ENCODE data around the gene GRIK3. TPM values are rescaled to one million over a fixed set of nuclear protein-coding genes. Genes with fewer than 3 reads are reported as not detected.

Gene GRIK3
- total and polyA plus RNA-seq, 2 experiments from 2014 or later: 0.31 to 2.9 TPM

DNA sequence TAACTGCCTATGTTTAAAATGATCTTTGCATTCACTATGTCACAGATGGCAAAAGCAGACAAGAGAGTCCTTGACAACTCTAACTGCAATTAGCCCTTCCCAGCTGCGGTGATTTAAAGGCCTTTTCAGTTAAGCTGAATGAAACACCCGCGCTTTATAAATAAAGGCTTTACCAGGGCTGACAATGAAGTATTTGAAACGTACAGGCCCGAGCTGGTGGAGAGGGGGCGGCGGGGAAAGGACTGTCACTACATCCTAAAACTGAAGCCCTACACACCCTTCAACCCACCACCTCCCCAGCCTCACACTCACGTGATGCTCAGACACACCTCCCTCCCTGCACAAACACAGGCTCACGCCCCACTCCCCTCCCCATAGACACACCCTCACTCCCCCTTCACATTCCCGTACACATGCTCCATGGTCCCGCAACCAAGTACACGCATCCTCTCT is 45.5 kb downstream of the GRIK3 start:
- no peak overlapping the region for H3K4me2 ChIP-seq
- no peak overlapping the region for H3K27ac ChIP-seq (ENCODE audit: low read depth)
- ATAC-seq: no peak
- no peaks in the 10 kb centered on the region for H3K27me3 ChIP-seq (ENCODE audit: insufficient read depth)
- no peak overlapping the region for H3K4me3 ChIP-seq
- Mint-ChIP-seq H3K9me3 (no peaks in the 10 kb centered on the region; the same call in 2 of the 3 replicates), H3K4me3 (no peak overlapping the region), H3K36me3 (ENCODE audit: low read depth) (no peaks in the 10 kb centered on the region), H3K4me1 (no peaks in the 10 kb centered on the region), H3K27me3 (ENCODE audit: insufficient read depth, low read depth, poor library complexity) (peaks cover 15% of the 10 kb centered on the region), H3K27ac (0 out of 2 replicates have a peak overlapping the region, but pooled peaks have one; percentile 2)
- no peaks in the 10 kb centered on the region for H3F3A ChIP-seq (replicated peaks; ENCODE audit: low read depth)
- no peaks in the 10 kb centered on the region for H3K36me3 ChIP-seq (ENCODE audit: insufficient read depth)
- TF ChIP-seq POLR2AphosphoS5 (IDR thresholded peaks at IDR 0.05; ENCODE audit: low read depth): no peak
- TF ChIP-seq JUNB (IDR thresholded peaks at IDR 0.05; ENCODE audit: unreplicated experiment): no peak
- no peak for TF ChIP-seq STAT1 (IDR thresholded peaks at IDR 0.05; ENCODE audit: unreplicated experiment)
- TF ChIP-seq, protein P1, sequence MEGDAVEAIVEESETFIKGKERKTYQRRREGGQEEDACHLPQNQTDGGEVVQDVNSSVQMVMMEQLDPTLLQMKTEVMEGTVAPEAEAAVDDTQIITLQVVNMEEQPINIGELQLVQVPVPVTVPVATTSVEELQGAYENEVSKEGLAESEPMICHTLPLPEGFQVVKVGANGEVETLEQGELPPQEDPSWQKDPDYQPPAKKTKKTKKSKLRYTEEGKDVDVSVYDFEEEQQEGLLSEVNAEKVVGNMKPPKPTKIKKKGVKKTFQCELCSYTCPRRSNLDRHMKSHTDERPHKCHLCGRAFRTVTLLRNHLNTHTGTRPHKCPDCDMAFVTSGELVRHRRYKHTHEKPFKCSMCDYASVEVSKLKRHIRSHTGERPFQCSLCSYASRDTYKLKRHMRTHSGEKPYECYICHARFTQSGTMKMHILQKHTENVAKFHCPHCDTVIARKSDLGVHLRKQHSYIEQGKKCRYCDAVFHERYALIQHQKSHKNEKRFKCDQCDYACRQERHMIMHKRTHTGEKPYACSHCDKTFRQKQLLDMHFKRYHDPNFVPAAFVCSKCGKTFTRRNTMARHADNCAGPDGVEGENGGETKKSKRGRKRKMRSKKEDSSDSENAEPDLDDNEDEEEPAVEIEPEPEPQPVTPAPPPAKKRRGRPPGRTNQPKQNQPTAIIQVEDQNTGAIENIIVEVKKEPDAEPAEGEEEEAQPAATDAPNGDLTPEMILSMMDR (conservative IDR thresholded peaks at IDR 0.05; ENCODE audit: low read depth in 2 of 2): no peak
- TF ChIP-seq CREB1 (CRISPR knock-in tag; IDR thresholded peaks at IDR 0.05; ENCODE audit: low read depth): no peak
- no peak for TF ChIP-seq EZH2phosphoT487 (IDR thresholded peaks at IDR 0.05; ENCODE audit: unreplicated experiment)
- TF ChIP-seq, protein P2, sequence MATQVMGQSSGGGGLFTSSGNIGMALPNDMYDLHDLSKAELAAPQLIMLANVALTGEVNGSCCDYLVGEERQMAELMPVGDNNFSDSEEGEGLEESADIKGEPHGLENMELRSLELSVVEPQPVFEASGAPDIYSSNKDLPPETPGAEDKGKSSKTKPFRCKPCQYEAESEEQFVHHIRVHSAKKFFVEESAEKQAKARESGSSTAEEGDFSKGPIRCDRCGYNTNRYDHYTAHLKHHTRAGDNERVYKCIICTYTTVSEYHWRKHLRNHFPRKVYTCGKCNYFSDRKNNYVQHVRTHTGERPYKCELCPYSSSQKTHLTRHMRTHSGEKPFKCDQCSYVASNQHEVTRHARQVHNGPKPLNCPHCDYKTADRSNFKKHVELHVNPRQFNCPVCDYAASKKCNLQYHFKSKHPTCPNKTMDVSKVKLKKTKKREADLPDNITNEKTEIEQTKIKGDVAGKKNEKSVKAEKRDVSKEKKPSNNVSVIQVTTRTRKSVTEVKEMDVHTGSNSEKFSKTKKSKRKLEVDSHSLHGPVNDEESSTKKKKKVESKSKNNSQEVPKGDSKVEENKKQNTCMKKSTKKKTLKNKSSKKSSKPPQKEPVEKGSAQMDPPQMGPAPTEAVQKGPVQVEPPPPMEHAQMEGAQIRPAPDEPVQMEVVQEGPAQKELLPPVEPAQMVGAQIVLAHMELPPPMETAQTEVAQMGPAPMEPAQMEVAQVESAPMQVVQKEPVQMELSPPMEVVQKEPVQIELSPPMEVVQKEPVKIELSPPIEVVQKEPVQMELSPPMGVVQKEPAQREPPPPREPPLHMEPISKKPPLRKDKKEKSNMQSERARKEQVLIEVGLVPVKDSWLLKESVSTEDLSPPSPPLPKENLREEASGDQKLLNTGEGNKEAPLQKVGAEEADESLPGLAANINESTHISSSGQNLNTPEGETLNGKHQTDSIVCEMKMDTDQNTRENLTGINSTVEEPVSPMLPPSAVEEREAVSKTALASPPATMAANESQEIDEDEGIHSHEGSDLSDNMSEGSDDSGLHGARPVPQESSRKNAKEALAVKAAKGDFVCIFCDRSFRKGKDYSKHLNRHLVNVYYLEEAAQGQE (IDR thresholded peaks at IDR 0.05; ENCODE audit: unreplicated experiment): no peak
- no peak for TF ChIP-seq ZNF114 (CRISPR knock-in tag; IDR thresholded peaks at IDR 0.05)
- TF ChIP-seq, protein P3, sequence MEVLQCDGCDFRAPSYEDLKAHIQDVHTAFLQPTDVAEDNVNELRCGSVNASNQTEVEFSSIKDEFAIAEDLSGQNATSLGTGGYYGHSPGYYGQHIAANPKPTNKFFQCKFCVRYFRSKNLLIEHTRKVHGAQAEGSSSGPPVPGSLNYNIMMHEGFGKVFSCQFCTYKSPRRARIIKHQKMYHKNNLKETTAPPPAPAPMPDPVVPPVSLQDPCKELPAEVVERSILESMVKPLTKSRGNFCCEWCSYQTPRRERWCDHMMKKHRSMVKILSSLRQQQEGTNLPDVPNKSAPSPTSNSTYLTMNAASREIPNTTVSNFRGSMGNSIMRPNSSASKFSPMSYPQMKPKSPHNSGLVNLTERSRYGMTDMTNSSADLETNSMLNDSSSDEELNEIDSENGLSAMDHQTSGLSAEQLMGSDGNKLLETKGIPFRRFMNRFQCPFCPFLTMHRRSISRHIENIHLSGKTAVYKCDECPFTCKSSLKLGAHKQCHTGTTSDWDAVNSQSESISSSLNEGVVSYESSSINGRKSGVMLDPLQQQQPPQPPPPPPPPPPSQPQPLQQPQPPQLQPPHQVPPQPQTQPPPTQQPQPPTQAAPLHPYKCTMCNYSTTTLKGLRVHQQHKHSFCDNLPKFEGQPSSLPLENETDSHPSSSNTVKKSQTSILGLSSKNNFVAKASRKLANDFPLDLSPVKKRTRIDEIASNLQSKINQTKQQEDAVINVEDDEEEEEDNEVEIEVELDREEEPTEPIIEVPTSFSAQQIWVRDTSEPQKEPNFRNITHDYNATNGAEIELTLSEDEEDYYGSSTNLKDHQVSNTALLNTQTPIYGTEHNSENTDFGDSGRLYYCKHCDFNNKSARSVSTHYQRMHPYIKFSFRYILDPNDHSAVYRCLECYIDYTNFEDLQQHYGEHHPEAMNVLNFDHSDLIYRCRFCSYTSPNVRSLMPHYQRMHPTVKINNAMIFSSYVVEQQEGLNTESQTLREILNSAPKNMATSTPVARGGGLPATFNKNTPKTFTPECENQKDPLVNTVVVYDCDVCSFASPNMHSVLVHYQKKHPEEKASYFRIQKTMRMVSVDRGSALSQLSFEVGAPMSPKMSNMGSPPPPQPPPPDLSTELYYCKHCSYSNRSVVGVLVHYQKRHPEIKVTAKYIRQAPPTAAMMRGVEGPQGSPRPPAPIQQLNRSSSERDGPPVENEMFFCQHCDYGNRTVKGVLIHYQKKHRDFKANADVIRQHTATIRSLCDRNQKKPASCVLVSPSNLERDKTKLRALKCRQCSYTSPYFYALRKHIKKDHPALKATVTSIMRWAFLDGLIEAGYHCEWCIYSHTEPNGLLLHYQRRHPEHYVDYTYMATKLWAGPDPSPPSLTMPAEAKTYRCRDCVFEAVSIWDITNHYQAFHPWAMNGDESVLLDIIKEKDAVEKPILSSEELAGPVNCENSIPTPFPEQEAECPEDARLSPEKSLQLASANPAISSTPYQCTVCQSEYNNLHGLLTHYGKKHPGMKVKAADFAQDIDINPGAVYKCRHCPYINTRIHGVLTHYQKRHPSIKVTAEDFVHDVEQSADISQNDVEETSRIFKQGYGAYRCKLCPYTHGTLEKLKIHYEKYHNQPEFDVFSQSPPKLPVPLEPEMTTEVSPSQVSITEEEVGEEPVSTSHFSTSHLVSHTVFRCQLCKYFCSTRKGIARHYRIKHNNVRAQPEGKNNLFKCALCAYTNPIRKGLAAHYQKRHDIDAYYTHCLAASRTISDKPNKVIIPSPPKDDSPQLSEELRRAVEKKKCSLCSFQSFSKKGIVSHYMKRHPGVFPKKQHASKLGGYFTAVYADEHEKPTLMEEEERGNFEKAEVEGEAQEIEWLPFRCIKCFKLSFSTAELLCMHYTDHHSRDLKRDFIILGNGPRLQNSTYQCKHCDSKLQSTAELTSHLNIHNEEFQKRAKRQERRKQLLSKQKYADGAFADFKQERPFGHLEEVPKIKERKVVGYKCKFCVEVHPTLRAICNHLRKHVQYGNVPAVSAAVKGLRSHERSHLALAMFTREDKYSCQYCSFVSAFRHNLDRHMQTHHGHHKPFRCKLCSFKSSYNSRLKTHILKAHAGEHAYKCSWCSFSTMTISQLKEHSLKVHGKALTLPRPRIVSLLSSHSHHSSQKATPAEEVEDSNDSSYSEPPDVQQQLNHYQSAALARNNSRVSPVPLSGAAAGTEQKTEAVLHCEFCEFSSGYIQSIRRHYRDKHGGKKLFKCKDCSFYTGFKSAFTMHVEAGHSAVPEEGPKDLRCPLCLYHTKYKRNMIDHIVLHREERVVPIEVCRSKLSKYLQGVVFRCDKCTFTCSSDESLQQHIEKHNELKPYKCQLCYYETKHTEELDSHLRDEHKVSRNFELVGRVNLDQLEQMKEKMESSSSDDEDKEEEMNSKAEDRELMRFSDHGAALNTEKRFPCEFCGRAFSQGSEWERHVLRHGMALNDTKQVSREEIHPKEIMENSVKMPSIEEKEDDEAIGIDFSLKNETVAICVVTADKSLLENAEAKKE (CRISPR knock-in tag; IDR thresholded peaks at IDR 0.05): no peak
- TF ChIP-seq NANOG (IDR thresholded peaks at IDR 0.05; ENCODE audit: borderline replicate concordance): no peak
- TF ChIP-seq EZH2 (IDR thresholded peaks at IDR 0.05; ENCODE audit: low read depth, unreplicated experiment): no peak
- TF ChIP-seq ZNF331 (CRISPR knock-in tag; IDR thresholded peaks at IDR 0.05; ENCODE audit: low read depth): no peak
- TF ChIP-seq, protein P4, sequence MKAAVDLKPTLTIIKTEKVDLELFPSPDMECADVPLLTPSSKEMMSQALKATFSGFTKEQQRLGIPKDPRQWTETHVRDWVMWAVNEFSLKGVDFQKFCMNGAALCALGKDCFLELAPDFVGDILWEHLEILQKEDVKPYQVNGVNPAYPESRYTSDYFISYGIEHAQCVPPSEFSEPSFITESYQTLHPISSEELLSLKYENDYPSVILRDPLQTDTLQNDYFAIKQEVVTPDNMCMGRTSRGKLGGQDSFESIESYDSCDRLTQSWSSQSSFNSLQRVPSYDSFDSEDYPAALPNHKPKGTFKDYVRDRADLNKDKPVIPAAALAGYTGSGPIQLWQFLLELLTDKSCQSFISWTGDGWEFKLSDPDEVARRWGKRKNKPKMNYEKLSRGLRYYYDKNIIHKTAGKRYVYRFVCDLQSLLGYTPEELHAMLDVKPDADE (IDR thresholded peaks at IDR 0.05): no peak
- no peak for DNase-seq (ENCODE audit: low spot score)
- no peaks in the 10 kb centered on the region for H3K79me2 ChIP-seq (replicated peaks; ENCODE audit: insufficient read depth)
- H4K20me1 ChIP-seq (replicated peaks; ENCODE audit: insufficient read depth): no peaks in the 10 kb centered on the region
- no peaks in the 10 kb centered on the region for H3K4me1 ChIP-seq (ENCODE audit: insufficient read depth)
- no peaks in the 10 kb centered on the region for H3K9me2 ChIP-seq (ENCODE audit: insufficient read depth)
- H2AFZ ChIP-seq: no peak overlapping the region
